Immature natural killer cell (primary cell): ENCODE measurements around the gene SLC1A3. TPM values are rescaled to one million over a fixed set of nuclear protein-coding genes. Genes with fewer than 3 reads are reported as not detected.

Experiments used
- DNase-seq, 3 donors: peaks; one replicate each; pipeline ENCODE4 v3.0.0; 2022; ENCODE audit warnings: mixed read lengths in 1 of 3
- H3K27ac Mint-ChIP-seq, 6 donors: one replicate each; pipeline ENCODE4 v1.8.0; 2020; ENCODE audit warnings: mixed read lengths in 6 of 6, mild to moderate bottlenecking in 5 of 6, inconsistent platforms in 4 of 6, moderate library complexity in 3 of 6
- H3K27me3 Mint-ChIP-seq, 3 donors: one replicate each; pipeline ENCODE4 v1.8.0; 2020 to 2021; ENCODE audit warnings: low read depth in 3 of 3, mild to moderate bottlenecking in 3 of 3, mixed read lengths in 3 of 3, moderate library complexity in 3 of 3, inconsistent platforms in 1 of 3
- H3K36me3 Mint-ChIP-seq, 3 donors: one replicate each; pipeline ENCODE4 v1.8.0; 2020; ENCODE audit warnings: mixed read lengths in 3 of 3, inconsistent platforms in 2 of 3, mild to moderate bottlenecking in 2 of 3
- H3K4me1 Mint-ChIP-seq, 2 donors: one replicate each; pipeline ENCODE4 v1.8.0; 2020; ENCODE audit warnings: inconsistent platforms in 2 of 2, mild to moderate bottlenecking in 2 of 2, mixed read lengths in 2 of 2, moderate library complexity in 1 of 2
- H3K4me3 Mint-ChIP-seq, 5 donors: one replicate each; pipeline ENCODE4 v1.8.0; 2020; ENCODE audit warnings: mild to moderate bottlenecking in 5 of 5, mixed read lengths in 5 of 5, inconsistent platforms in 3 of 5, moderate library complexity in 3 of 5
- H3K9me3 Mint-ChIP-seq, 6 donors: one replicate each; pipeline ENCODE4 v1.8.0; 2020; ENCODE audit warnings: mild to moderate bottlenecking in 6 of 6, mixed read lengths in 6 of 6, inconsistent platforms in 4 of 6, moderate library complexity in 3 of 6
- polyA plus RNA-seq, 3 donors: library from polyadenylated mRNA; unstranded; fragments of 300-500 nt; fragmentation: Illumina TruSeq; gene quantifications; one replicate each; pipeline ENCODE4 v1.2.3, GENCODE V29; 2021

The SLC1A3 gene
- polyA plus RNA-seq, 3 donors from 2014 or later: 0.08 TPM; not detected in 2

DNA sequence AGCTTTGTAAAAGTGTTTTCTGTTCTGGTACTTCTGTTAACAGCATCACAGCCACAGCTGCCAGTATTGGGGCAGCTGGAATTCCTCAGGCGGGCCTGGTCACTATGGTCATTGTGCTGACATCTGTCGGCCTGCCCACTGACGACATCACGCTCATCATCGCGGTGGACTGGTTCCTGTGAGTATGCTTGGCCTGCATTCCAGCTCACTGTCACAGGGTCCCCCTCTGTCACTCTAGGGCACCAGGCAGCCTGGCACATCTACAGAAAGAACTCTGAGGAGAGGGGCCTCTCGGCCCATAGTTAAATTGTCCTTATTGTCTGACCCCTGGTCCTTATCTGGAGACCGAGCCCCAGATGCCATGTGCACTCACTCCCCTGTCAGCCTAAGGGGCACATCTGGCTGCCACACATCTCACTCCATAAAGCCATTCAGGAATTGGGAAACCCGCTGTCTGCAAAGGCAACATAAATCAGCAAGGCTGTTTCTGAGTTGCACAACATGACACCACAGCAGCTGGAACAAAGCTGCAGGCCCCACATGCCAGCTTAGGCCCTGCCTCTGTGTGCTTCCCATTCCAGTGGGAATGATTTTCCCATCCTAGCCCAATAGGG is 77.5 kb downstream of the SLC1A3 start:
- no peak for DNase-seq
- H3K36me3 Mint-ChIP-seq: no peaks in the 10 kb centered on the region
- peaks cover 0 to 2% (median 0%) of the 10 kb centered on the region in 3 donors for H3K27me3 Mint-ChIP-seq
- no peaks in the 10 kb centered on the region for H3K9me3 Mint-ChIP-seq
- peaks cover 0 to 1% of the 10 kb centered on the region in 2 donors for H3K4me1 Mint-ChIP-seq
- no peak overlapping the region for H3K27ac Mint-ChIP-seq
- no peak overlapping the region for H3K4me3 Mint-ChIP-seq

DNA sequence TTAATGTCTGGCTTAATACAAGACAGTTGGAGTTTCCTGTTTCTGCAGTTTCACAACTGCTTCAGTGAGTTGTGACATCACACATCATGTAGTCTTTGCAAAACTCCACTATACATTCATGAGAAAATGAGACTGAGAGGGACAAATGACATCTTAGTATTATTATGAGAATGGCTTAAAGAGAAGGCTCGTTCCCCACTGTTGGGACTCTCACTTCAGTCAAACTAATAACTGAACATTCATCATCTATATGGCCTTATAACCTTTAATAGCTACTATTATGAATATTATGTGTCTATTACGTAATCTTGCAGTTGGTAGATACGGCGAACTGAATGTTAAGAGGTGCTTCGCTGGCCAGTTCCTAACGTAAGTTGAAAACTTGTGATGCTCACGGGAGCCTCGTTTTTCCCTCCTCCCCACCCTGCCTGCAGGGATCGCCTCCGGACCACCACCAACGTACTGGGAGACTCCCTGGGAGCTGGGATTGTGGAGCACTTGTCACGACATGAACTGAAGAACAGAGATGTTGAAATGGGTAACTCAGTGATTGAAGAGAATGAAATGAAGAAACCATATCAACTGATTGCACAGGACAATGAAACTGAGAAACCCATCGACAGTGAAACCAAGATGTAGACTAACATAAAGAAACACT is 79.4 kb downstream of the SLC1A3 start:
- Mint-ChIP-seq H3K9me3 (no peaks in the 10 kb centered on the region), H3K27me3 (peaks cover 2 to 4% (median 2%) of the 10 kb centered on the region in 3 donors), H3K27ac (no peak overlapping the region), H3K4me1 (peaks cover 10 to 12% of the 10 kb centered on the region in 2 donors), H3K36me3 (no peaks in the 10 kb centered on the region), H3K4me3 (no peak overlapping the region)
- DNase-seq: no peak

DNA sequence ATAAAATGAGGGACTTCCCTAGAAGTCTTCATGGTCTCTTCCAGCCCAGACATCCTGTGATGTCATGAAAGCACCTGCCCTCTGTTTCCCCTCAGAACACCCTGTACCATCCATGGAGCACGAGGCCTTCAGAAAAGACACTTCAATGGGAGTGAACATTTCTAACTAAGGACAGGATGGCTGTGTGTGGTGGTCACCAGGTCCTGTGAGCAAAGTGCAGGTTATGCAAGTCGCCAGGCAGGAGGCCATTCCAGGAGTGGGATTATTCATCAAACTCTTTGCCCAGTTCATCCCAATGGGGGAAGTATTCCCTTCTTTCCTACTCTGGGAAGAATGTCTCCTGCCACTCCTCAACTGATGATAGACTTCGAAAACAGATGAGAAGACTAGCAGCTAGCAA is 80.5 kb downstream of the SLC1A3 start:
- no peak for DNase-seq
- H3K9me3 Mint-ChIP-seq: no peaks in the 10 kb centered on the region
- peak overlapping the region in 1 of 6 donors; percentile 9 for H3K27ac Mint-ChIP-seq
- peaks cover 2 to 6% (median 4%) of the 10 kb centered on the region in 3 donors for H3K27me3 Mint-ChIP-seq
- no peaks in the 10 kb centered on the region for H3K36me3 Mint-ChIP-seq
- peaks cover 10 to 15% of the 10 kb centered on the region in 2 donors for H3K4me1 Mint-ChIP-seq
- no peak overlapping the region for H3K4me3 Mint-ChIP-seq

- H3K27ac Mint-ChIP-seq: no peak overlapping the region
- H3K4me3 Mint-ChIP-seq: peak overlapping the region in 4 of 5 donors; percentile 12 to 58 (median 40)
- H3K27me3 Mint-ChIP-seq: peaks cover 2 to 6% (median 4%) of the 10 kb centered on the region in 3 donors
- no peaks in the 10 kb centered on the region for H3K36me3 Mint-ChIP-seq
- no peak for DNase-seq
- H3K9me3 Mint-ChIP-seq: no peaks in the 10 kb centered on the region
- H3K4me1 Mint-ChIP-seq: peaks cover 11 to 15% of the 10 kb centered on the region in 2 donors
Observed at GRCh38 chr5:36688722-36689121, 82.3 kb downstream of the SLC1A3 start.

DNA sequence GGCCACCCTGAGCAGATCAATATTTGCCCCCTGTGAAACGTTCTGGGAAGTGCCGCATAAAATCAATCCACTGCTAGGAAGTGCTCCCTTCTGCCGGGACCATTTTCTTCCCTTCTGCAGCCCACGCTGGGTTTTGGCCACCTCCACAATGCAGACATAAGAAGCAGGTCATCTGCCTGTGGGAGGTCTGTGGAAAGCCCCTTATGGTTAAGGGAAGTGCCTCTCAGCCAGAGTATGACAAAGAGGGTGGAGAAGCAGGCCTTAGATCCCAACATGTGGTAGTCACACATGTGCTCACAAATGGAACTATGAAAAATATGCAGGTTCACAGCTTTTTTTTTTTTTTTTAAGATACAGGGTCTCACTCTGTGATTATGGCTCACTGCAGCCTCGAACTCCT is 82.8 kb downstream of the SLC1A3 start:
- peaks cover 11 to 15% of the 10 kb centered on the region in 2 donors for H3K4me1 Mint-ChIP-seq
- no peak overlapping the region for H3K27ac Mint-ChIP-seq
- H3K27me3 Mint-ChIP-seq: peaks cover 2 to 6% (median 4%) of the 10 kb centered on the region in 3 donors
- H3K4me3 Mint-ChIP-seq: peak overlapping the region in 4 of 5 donors; percentile 12 to 35 (median 28)
- no peak for DNase-seq
- no peaks in the 10 kb centered on the region for H3K36me3 Mint-ChIP-seq
- H3K9me3 Mint-ChIP-seq: no peaks in the 10 kb centered on the region

DNA sequence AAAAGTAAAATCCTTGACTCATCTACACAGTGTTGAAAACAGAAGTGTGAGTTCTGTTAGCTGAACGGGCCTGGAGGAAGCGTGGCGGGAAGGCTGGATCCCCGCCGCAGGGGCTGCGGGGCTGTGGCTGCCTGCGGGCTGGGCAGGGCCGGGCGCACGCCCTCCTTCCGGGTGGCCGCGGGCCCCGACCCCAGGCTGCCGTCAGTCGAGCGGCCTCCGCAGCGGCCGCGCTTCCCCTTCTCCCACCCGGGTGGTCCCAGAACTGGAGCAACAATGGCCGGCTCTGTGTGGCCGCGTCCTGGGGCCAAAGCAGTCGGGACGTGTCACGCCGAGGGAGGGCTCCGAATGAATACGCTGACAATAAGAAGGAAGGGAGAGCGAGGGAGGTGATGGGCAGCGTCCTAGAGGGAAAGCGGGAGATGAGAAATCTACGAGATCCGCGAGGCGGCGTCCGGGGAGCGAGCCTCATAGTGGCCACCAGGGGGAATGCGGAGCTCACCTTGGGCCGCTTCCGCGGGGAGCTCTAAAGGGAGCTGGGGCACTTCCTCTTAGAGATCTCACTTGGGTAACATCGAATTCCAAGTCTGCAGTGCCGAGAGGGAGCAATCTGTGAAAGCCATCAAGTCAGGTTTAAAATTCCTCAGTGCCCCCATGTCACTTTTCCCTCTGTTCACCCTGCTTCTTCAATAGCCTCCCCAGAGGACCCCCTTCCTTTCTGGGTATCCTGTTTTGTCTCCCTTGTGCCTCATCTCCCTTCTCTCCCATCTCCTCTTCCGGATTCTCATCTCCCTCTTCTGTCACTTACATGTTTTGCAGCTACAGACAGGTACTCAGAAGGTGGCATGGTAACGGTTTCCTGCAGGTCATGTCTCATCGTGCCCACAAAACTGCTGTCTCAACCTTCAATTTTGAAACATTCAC is 83.9 kb downstream of the SLC1A3 start:
- DNase-seq: peak; percentile 36 to 39 (median 38)
- Mint-ChIP-seq H3K9me3 (no peaks in the 10 kb centered on the region), H3K4me3 (peak overlapping the region; percentile 83 to 90 (median 89)), H3K27ac (peak overlapping the region in 3 of 6 donors; percentile 2 to 74 (median 41)), H3K4me1 (peaks cover 11 to 15% of the 10 kb centered on the region in 2 donors), H3K27me3 (peaks cover 2 to 6% (median 4%) of the 10 kb centered on the region in 3 donors), H3K36me3 (no peaks in the 10 kb centered on the region)

- H3K4me3 Mint-ChIP-seq: peak overlapping the region in 4 of 5 donors; percentile 4 to 90 (median 18)
- peaks cover 2 to 6% (median 5%) of the 10 kb centered on the region in 3 donors for H3K27me3 Mint-ChIP-seq
- H3K36me3 Mint-ChIP-seq: no peaks in the 10 kb centered on the region
- H3K4me1 Mint-ChIP-seq: peaks cover 11 to 15% of the 10 kb centered on the region in 2 donors
- no peak for DNase-seq
- H3K9me3 Mint-ChIP-seq: no peaks in the 10 kb centered on the region
- no peak overlapping the region for H3K27ac Mint-ChIP-seq
Observed at GRCh38 chr5:36691226-36691625, 84.8 kb downstream of the SLC1A3 start.

GRCh38 chr5:36691696-36692371 is 85.4 kb downstream of the SLC1A3 start:
- H3K9me3 Mint-ChIP-seq: no peaks in the 10 kb centered on the region
- H3K4me3 Mint-ChIP-seq: peak overlapping the region in 1 of 5 donors; percentile 90
- no peak for DNase-seq
- peaks cover 2 to 6% (median 5%) of the 10 kb centered on the region in 3 donors for H3K27me3 Mint-ChIP-seq
- no peak overlapping the region for H3K27ac Mint-ChIP-seq
- H3K36me3 Mint-ChIP-seq: no peaks in the 10 kb centered on the region
- peaks cover 11 to 15% of the 10 kb centered on the region in 2 donors for H3K4me1 Mint-ChIP-seq

DNA sequence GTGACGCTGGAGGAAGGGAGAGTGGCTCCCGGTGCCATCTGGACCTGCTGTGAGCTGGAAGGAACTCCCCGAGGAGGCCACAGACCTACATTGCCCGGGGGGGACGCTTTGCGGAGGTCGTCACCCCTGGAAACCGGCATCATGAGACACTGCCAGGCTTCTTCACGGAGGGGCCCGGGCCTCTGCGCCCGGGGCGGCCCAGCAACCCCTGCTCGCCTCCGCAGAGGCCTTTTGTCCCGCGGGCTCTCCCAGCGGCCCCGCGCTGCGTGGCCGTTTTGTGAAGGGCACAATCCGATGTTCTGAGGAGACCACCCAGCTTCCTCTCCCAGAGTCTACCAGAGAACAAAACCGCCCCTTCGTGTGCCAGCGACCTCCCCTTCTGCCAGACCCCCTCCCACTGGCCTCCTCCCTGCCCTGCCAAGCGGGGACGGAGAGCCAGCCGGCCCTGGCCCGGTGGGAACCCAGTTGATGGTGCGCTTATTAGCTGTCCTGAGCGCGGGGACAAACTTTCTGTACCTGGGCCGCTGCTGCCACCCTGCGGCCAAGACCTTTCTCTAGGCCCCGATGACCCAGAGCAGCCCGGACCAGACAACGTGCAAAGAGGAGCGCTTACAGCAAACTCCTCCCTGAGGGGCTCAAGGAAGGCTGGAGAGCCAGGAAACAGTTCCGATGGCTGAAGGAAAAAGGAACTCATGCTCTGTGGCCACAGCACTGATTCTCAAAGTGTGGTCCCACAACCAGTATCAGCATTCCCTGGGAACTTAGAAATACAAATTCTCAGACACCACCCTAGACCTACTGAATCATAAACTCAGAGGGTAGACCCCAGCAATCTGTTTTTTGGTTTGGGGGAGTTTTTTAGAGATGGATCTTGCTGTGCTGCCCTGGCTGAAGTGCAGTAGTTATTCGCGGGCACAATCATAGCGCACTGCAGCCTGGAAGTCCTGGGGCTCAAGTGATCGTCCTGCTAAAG is 86.7 kb downstream of the SLC1A3 start:
- H3K27ac Mint-ChIP-seq: peak overlapping the region in 1 of 6 donors; percentile 28
- DNase-seq: peak in 2 of 3 donors; percentile 5 to 19

GRCh38 chr5:36694351-36694750 is 87.9 kb downstream of the SLC1A3 start:
- Mint-ChIP-seq H3K27ac (no peak overlapping the region), H3K27me3 (peaks cover 2 to 8% (median 5%) of the 10 kb centered on the region in 3 donors), H3K9me3 (no peaks in the 10 kb centered on the region), H3K4me1 (peaks cover 10 to 15% of the 10 kb centered on the region in 2 donors), H3K4me3 (no peak overlapping the region), H3K36me3 (no peaks in the 10 kb centered on the region)
- DNase-seq: no peak

More for the DNA sequence above, 86.7 kb downstream of the SLC1A3 start:
- Mint-ChIP-seq H3K4me1 (peaks cover 11 to 15% of the 10 kb centered on the region in 2 donors), H3K36me3 (no peaks in the 10 kb centered on the region), H3K9me3 (no peaks in the 10 kb centered on the region), H3K27me3 (peaks cover 2 to 6% (median 5%) of the 10 kb centered on the region in 3 donors), H3K4me3 (peak overlapping the region in 2 of 5 donors; percentile 36 to 42)

DNA sequence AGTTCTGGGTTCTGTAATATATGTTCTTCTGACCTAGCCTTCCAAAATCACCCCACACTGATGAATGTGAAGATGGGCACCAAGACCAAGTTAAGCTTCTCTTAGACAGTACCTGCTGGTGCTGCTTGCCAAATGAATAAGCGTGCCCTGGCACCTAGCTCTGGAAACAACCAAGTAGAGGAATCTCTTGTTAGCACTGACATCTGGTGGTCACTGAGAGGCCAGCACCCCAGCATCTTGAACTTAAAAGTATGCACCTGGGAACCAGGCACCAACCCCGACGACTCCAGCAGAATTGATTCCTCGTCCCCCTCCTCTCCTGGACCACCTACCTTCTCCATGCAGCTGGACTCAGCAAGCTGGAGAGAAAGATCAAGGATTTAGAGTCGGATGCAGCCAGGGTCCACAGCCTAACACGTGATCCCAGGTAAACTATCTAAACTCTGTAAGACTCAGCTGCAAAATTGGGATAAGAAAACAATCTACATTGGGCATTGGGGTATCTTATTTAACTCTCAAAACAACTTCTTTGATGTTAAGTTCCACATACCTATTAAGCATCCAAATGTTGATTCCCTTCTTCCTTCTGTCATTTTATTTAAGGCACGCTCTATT is 89.8 kb downstream of the SLC1A3 start:
- Mint-ChIP-seq H3K4me3 (no peak overlapping the region), H3K9me3 (no peaks in the 10 kb centered on the region), H3K27me3 (peaks cover 0 to 5% (median 4%) of the 10 kb centered on the region in 3 donors), H3K27ac (no peak overlapping the region), H3K4me1 (peaks cover 0 to 2% of the 10 kb centered on the region in 2 donors), H3K36me3 (peaks cover 0 to 5% (median 0%) of the 10 kb centered on the region in 3 donors)
- peak in 1 of 3 donors; percentile 7 for DNase-seq

DNA sequence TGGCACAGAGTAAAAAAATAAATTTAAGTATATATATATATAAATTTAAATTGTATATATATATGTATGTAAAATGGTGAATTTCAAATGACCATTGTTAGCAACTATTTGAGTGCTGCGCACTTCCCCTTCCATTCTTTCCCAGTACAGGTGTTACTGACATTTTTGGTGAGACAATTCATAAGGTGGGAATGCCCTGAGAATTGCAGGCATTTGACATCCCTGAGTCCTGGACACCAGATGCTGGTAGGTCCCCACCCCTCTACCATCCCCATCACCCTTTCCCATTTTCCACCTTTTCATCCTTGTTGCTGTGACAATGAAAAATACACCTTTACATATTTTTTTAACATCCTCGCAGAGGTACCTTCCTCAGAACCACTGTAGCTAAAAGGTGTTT is 91.6 kb downstream of the SLC1A3 start:
- no peak overlapping the region for H3K4me3 Mint-ChIP-seq
- peaks cover 5 to 7% (median 6%) of the 10 kb centered on the region in 3 donors for H3K36me3 Mint-ChIP-seq
- H3K9me3 Mint-ChIP-seq: no peaks in the 10 kb centered on the region
- H3K4me1 Mint-ChIP-seq: no peaks in the 10 kb centered on the region
- H3K27ac Mint-ChIP-seq: no peak overlapping the region
- DNase-seq: no peak
- H3K27me3 Mint-ChIP-seq: peaks cover 2 to 4% (median 2%) of the 10 kb centered on the region in 3 donors
